ENCODE data around the gene ABCD3. TPM values are rescaled to one million over a fixed set of nuclear protein-coding genes. Genes with fewer than 3 reads are reported as not detected.

The ABCD3 gene
- polyA plus RNA-seq, 1 donor from 2014 or later = 46.4 TPM

DNA sequence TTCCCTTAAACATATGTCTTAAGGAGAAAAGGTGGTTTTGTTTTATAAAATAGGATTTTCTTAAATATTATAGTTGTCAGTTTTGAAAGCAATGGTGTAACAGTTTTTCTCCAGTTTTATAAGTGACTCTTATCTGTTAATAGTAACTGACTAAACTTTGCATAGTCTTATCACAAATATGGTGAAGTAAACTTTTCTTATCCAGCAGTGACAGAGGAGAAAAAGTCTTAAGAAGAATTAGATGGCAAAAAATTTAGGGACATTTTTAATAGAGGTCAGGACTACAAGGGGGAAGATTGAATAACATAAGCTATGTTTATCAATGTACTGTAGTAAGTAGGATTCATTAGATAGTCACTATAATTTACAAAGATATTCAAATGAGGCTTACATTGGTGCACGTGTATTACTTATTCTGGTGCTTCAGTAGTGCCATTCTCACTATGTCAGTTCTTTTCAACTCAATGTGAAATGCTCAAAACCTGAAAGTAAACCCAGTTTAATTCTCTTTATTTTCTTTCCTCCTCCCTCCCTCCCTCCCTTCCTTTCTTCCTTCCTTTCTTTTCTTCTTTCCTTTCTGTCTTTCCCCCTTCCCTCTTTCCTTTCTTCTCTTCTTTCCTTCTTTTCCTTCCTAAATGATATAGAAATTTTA lies 97.2 kb downstream of the ABCD3 start:
- Histone ChIP-seq H3K4me2 (ENCODE audit: low read length) (no peak overlapping the region), H3K9ac (ENCODE audit: low read length) (no peak overlapping the region), H3K9me2 (ENCODE audit: insufficient read depth, low read length) (no peaks in the 10 kb centered on the region), H3K4me3 (ENCODE audit: low read length) (no peak overlapping the region), H3K27me3 (ENCODE audit: insufficient read depth, low read depth, low read length) (no peaks in the 10 kb centered on the region), H3K36me3 (ENCODE audit: insufficient read depth, low read length) (no peaks in the 10 kb centered on the region), H3F3A (ENCODE audit: insufficient read depth, low read length, poor library complexity, severe bottlenecking) (no peaks in the 10 kb centered on the region), H3K79me2 (replicated peaks; ENCODE audit: insufficient read depth, low read length) (no peaks in the 10 kb centered on the region), H3K9me3 (ENCODE audit: low read length) (no peaks in the 10 kb centered on the region), H3K27ac (ENCODE audit: low read length) (no peak overlapping the region), H2AFZ (ENCODE audit: low read depth, low read length) (no peak overlapping the region), H4K20me1 (ENCODE audit: insufficient read depth) (no peaks in the 10 kb centered on the region)
- TF ChIP-seq RAD21 (conservative IDR thresholded peaks at IDR 0.05) = no peak
- TF ChIP-seq, protein P1, sequence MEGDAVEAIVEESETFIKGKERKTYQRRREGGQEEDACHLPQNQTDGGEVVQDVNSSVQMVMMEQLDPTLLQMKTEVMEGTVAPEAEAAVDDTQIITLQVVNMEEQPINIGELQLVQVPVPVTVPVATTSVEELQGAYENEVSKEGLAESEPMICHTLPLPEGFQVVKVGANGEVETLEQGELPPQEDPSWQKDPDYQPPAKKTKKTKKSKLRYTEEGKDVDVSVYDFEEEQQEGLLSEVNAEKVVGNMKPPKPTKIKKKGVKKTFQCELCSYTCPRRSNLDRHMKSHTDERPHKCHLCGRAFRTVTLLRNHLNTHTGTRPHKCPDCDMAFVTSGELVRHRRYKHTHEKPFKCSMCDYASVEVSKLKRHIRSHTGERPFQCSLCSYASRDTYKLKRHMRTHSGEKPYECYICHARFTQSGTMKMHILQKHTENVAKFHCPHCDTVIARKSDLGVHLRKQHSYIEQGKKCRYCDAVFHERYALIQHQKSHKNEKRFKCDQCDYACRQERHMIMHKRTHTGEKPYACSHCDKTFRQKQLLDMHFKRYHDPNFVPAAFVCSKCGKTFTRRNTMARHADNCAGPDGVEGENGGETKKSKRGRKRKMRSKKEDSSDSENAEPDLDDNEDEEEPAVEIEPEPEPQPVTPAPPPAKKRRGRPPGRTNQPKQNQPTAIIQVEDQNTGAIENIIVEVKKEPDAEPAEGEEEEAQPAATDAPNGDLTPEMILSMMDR (IDR thresholded peaks at IDR 0.05; ENCODE audit: poor library complexity, severe bottlenecking) = no peak
- TF ChIP-seq, protein P2, sequence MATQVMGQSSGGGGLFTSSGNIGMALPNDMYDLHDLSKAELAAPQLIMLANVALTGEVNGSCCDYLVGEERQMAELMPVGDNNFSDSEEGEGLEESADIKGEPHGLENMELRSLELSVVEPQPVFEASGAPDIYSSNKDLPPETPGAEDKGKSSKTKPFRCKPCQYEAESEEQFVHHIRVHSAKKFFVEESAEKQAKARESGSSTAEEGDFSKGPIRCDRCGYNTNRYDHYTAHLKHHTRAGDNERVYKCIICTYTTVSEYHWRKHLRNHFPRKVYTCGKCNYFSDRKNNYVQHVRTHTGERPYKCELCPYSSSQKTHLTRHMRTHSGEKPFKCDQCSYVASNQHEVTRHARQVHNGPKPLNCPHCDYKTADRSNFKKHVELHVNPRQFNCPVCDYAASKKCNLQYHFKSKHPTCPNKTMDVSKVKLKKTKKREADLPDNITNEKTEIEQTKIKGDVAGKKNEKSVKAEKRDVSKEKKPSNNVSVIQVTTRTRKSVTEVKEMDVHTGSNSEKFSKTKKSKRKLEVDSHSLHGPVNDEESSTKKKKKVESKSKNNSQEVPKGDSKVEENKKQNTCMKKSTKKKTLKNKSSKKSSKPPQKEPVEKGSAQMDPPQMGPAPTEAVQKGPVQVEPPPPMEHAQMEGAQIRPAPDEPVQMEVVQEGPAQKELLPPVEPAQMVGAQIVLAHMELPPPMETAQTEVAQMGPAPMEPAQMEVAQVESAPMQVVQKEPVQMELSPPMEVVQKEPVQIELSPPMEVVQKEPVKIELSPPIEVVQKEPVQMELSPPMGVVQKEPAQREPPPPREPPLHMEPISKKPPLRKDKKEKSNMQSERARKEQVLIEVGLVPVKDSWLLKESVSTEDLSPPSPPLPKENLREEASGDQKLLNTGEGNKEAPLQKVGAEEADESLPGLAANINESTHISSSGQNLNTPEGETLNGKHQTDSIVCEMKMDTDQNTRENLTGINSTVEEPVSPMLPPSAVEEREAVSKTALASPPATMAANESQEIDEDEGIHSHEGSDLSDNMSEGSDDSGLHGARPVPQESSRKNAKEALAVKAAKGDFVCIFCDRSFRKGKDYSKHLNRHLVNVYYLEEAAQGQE (IDR thresholded peaks at IDR 0.05; ENCODE audit: borderline replicate concordance) = no peak
- no peak for TF ChIP-seq EZH2 (IDR thresholded peaks at IDR 0.05; ENCODE audit: borderline replicate concordance, insufficient read depth, low read length, poor library complexity, severe bottlenecking)
- TF ChIP-seq POLR2AphosphoS5 (IDR thresholded peaks at IDR 0.05) = no peak
- no peak for TF ChIP-seq TAF1 (IDR thresholded peaks at IDR 0.05; ENCODE audit: low read depth)
- TF ChIP-seq EP300 (conservative IDR thresholded peaks at IDR 0.05; ENCODE audit: poor library complexity, severe bottlenecking) = no peak
- no peak for TF ChIP-seq MXI1 (conservative IDR thresholded peaks at IDR 0.05; ENCODE audit: poor library complexity, severe bottlenecking)
- TF ChIP-seq SMC3 (conservative IDR thresholded peaks at IDR 0.05; ENCODE audit: poor library complexity) = no peak

DNA sequence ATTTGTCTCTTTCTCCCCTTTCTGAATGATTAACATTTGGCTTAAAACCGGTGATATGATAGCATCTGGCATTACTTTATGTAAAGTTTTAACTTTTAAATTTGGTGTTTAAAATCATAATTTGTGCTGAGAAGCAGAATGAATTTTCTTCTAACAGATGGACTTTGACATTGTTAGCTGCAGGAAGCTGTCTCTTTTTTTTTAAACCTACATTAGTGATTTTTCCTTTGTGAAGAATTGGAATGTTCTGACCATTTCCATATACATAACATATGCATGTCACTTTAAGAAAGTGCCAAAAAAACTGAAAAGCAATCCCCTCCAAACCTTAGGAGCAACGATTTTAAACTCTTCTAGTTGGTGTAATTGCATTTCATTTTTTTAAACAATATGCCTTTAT lies 101.2 kb downstream of the ABCD3 start:
- H3K9me2 ChIP-seq (ENCODE audit: insufficient read depth, low read length) = no peaks in the 10 kb centered on the region
- no peak overlapping the region for H3K27ac ChIP-seq (ENCODE audit: low read length)
- no peaks in the 10 kb centered on the region for H3K79me2 ChIP-seq (replicated peaks; ENCODE audit: insufficient read depth, low read length)
- no peak overlapping the region for H3K4me2 ChIP-seq (ENCODE audit: low read length)
- no peaks in the 10 kb centered on the region for H3K9me3 ChIP-seq (ENCODE audit: low read length)
- TF ChIP-seq, protein P2 (IDR thresholded peaks at IDR 0.05; ENCODE audit: borderline replicate concordance) = no peak
- TF ChIP-seq TAF1 (IDR thresholded peaks at IDR 0.05; ENCODE audit: low read depth) (no peak), MXI1 (conservative IDR thresholded peaks at IDR 0.05; ENCODE audit: poor library complexity, severe bottlenecking) (no peak), RAD21 (conservative IDR thresholded peaks at IDR 0.05) (no peak), EP300 (conservative IDR thresholded peaks at IDR 0.05; ENCODE audit: poor library complexity, severe bottlenecking) (no peak), POLR2AphosphoS5 (IDR thresholded peaks at IDR 0.05) (no peak), SMC3 (conservative IDR thresholded peaks at IDR 0.05; ENCODE audit: poor library complexity) (no peak), EZH2 (IDR thresholded peaks at IDR 0.05; ENCODE audit: borderline replicate concordance, insufficient read depth, low read length, poor library complexity, severe bottlenecking) (no peak)
- TF ChIP-seq, protein P1 (IDR thresholded peaks at IDR 0.05; ENCODE audit: poor library complexity, severe bottlenecking) = no peak
- no peak overlapping the region for H3K4me3 ChIP-seq (ENCODE audit: low read length)
- H3F3A ChIP-seq (ENCODE audit: insufficient read depth, low read length, poor library complexity, severe bottlenecking) = no peaks in the 10 kb centered on the region
- H3K9ac ChIP-seq (ENCODE audit: low read length) = no peak overlapping the region
- H2AFZ ChIP-seq (ENCODE audit: low read depth, low read length) = no peak overlapping the region
- no peaks in the 10 kb centered on the region for H3K27me3 ChIP-seq (ENCODE audit: insufficient read depth, low read depth, low read length)
- no peaks in the 10 kb centered on the region for H3K36me3 ChIP-seq (ENCODE audit: insufficient read depth, low read length)
- H4K20me1 ChIP-seq (ENCODE audit: insufficient read depth) = no peaks in the 10 kb centered on the region
